Colon (tissue), 2 donors: ENCODE data around the gene ATG4D.

Source experiments
- FAIRE-seq: peaks from 2 replicates; lab custom pipeline; 2012; peaks lifted over from hg19 to GRCh38; lab: Jason Lieb, UNC
- donor health status: control.
- donor health status: control.

ATG4D gene

GRCh38 chr19:10580979-10581631, 37.4 kb downstream of the ATG4D start:
- no peak for FAIRE-seq

- FAIRE-seq = no peak
Measured at GRCh38 chr19:10582091-10582490, 38.4 kb downstream of the ATG4D start.

GRCh38 chr19:10583036-10583776, 39.5 kb downstream of the ATG4D start:
- no peak for FAIRE-seq

- no peak for FAIRE-seq
Measured at GRCh38 chr19:10586396-10586795, 42.7 kb downstream of the ATG4D start.

- no peak for FAIRE-seq
Measured at GRCh38 chr19:10587022-10587838, 43.5 kb downstream of the ATG4D start, which contains the start of gene AP1M2. AP1M2 (minus strand) TSS chr19:10587312; CDS start chr19:10587231, 81 bp downstream.

- no peak for FAIRE-seq
Measured at GRCh38 chr19:10587839-10588150, 44.1 kb downstream of the ATG4D start.

GRCh38 chr19:10593148-10593547, 49.4 kb downstream of the ATG4D start:
- no peak for FAIRE-seq

- no peak for FAIRE-seq
Measured at GRCh38 chr19:10593820-10594637, 50.3 kb downstream of the ATG4D start.

- FAIRE-seq = no peak
Measured at GRCh38 chr19:10600149-10600548, 56.4 kb downstream of the ATG4D start.

- FAIRE-seq = no peak
Measured at GRCh38 chr19:10601999-10602329, 58.3 kb downstream of the ATG4D start.

GRCh38 chr19:10602330-10603083, 58.8 kb downstream of the ATG4D start:
- FAIRE-seq = no peak
